T-helper 2 cell (primary cell): Measurements from ENCODE around the gene IGF1.

ENCODE experiments used
- DNase-seq, 5 experiments: peaks; one replicate each; pipeline versions ENCODE4 v3.0.0 to v3.0.0-alpha.2; 2012 to 2022

The IGF1 gene

DNA sequence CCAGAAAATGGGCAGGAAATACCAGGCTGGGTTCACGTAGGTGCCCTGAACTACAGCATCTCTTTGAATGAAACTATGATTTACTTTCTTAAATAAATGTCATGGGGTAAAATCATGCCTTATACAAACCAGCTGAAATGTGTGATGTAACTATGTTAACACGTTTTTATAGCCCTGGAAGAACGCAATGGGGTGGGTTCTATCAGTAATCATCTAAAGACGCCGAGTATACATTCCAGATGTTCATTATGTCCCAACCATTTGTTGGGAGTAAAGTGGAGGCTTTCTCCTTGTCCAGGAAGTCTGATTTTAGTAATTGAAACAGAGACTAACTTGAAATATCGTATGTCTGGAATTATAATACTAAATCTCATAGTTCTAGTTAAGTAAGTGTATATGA, 16.2 kb upstream of the IGF1 start:
- DNase-seq, result no peak

DNA sequence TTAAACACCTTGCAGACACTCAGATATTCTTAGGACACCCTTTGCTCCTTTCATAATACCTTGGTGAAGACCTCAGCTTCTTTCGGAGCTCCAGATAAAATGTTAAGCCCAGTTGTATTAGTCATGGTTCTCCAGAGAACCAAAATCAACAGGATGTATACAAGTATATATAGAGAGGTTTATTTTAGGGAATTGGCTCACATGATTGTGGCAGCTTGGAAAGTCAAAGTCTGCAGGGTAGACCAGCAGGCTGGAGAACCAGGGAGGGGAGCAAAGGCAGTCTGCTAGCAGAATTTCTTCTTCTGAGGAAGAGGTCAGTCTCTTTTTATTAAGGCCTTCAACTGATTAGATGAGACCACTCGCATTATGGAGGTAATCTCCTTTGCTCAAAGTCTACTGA, 6.9 kb upstream of the IGF1 start:
- no peak for DNase-seq

DNA sequence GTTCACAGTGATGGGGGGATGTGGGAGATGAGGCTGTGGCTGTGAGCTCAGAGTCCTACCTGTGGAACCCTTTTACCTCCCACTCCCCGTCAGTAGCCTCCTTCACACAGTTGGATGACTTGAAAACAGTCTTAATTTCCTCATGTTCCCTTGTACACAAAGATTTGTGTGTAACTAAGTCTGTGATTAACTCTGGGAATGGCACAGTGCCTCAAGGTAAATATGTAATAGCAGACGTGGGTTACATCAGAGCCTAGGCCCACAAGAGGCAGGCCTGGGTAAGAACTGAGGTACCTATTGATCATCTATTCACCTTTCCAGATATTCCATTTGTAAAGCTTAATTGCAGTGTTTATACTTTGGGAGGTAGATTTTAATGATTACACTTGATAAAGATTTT, 5.8 kb upstream of the IGF1 start:
- no peak for DNase-seq

DNA sequence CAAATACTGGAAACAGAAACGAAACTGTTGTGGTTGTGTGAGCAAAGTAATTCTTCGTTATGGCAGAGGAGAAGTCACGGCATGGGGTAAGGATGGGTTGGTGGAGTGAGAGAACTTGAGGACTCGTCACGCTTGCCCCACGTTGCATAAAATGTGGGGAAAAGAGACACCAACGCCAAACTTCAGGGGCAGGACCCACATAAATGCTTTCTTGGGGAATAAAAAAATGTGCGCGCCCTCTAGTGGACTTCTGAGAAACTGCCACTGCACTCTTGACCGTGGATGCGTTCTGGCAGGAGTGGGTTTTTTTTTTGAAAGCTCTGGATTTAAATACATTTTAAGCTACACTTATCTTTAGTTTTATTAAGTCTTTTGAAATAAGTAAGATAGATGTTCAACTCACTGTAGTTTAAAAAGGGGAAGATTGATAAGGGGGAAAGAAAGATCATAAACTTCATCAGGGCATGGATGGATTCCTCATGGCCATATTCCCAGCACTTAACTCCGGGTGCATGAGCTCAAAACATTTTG, 4.1 kb upstream of the IGF1 start:
- DNase-seq, result peak in 3 of 5 experiments; percentile 10 to 92 (median 15)

DNA sequence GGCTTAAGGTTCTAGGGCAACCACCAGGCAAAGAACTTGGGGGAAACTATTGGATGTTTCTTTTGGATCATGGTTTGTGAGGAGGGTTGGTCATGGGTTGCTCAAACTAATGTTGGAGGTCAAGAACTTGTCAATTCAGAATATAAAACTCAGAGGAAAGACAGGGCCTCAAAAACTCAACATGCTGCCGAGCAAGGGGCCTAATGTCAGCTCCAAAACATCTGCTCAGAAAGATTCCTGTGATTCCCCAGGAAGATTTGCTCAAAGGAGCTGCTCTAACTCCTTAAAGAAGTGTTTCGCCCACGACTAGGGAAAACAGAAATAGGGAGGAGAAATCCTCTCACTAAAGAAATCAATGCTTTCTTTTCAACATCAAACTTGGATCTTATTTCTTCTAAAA, 3.7 kb upstream of the IGF1 start:
- no peak for DNase-seq

DNA sequence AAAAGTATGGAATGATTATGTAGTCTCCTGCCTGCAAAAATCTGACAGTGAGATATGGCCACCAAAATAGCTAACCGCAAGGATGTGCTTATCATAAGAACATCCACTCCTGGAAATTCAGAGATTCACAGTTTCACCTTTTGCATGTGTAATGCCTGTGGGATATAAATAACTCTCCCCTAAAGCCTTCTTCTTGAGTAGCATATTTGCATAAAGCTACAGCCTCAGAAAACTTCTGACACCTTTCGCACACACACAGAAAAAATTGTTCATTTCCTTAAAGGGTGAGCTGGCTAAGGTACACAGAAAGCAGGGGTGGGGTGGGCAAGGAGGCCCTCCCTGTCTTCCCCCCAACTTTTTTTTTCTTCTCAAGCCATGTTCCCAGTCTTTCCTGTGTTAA, 3.1 kb upstream of the IGF1 start:
- DNase-seq, result peak in 1 of 5 experiments; percentile 39

DNA sequence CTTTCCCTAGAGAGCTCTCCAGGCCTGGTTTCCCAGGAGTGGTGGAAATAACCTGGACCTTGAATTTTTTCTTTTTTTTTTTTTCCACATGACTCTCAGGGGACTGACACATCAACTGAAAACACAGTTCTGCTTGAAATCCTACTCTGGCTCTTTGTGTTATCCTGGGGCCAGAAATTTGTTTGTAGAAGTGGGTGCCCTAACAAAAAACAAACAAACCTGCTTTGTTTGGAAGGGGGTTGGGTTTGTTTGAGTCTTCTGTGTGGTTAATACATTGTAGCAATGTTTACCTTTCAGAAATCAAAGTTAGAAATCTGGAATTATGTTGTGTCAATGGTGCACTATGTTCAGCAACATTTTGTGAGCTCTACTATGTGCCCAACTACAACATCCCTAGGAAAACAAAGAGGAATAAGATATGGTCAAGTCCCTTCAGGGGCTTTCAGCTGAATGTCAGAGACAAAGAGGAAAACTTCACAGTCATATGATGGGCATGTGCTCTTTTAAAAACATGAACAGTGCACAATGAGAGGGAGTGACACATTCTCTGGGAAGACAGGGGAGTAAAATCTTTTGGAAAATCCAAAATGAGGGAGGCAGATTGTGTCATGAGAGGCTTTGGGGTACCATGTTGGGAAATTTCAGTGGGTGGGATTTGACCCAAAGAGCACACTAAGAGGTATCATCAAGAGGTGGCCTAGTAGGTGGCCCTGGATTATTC, 1.5 kb upstream of the IGF1 start:
- no peak for DNase-seq

DNA sequence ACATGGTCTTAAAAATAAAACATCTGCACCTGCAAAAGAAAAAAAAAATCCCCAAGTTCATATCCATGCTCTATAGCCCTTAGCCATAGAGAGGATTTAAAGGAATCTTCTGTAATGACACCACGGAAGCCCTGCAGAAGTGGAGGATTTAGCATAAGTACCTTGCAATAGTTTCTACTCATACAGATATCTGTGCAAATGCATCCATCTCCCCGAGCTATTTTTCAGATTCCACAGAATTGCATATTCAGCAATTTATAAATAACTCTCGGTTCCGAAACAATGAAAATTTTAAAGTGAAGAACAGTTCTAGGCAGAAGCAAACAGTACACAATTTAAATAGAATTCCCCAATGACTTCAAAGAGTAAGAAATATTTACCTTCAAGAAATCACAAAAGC, 424 bp downstream of the IGF1 start:
- DNase-seq, result no peak

DNA sequence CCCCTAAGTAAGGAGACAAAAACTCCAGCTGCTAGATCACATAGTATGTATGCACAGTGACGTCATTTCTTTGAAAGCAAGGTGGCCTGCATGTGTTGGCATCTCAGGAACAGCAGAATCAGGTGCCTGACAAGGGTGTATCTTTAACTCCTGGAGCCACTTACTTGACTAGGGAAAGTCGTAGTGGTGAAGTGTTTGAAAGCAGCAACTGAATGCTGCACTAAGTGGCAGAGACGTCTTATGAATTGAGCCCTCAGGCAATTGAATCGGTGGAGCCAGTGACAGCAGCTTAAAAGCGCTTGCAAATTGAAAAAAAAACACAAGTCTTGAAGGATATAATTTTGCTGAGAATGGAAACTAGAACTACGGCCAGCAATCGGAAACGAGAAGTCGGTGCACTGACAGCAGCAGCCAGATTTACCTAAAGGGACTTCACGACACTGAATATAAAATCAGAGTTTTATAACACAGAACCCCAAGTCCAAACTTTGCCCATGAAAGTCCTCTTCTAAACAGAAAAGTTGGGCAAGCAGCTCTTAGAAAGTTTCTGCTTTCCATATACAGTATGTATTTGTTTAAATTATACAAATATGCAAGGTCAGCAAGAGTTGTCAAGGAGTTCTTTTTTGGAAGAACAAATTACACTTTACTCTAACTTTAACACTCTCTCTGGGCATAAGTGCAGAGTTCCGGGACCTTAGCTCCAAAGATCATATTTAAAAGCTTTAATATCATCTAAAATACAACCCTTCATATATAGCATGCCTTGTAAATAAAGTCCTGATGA, 1.1 kb downstream of the IGF1 start:
- no peak for DNase-seq

DNA sequence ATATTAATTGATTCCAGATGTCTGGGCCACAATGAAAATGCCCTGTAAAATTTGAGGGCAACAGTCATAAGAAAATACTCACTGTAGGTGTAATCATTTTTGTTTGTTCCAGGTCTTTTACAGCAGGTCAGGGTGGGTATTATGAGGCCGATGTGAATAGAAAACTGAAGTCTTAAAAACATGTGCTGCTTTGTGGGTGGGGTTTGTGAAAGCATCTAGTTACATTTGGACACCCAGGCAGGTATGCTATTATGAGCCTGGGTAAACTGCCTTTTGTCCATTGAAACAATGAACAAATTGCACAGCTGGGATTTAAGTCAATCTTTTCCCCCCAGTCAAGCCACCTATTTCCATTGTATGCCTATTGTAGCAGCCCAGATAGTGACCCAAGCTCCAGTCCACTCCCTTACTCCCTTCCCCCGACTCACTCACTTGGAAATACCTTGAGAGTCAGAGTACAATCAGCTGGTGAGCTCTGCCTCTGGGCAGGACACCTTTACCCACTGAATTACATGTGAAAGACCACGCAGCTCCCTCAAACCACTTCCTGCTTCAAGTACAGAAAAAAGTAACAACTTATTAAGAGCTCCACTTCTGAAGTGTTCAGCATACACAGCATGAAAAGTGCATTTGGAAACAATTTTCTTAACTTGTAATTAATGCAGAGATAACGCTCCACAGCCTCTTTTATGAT, 1.8 kb downstream of the IGF1 start:
- DNase-seq, result peak in 2 of 5 experiments; percentile 0 to 95

DNA sequence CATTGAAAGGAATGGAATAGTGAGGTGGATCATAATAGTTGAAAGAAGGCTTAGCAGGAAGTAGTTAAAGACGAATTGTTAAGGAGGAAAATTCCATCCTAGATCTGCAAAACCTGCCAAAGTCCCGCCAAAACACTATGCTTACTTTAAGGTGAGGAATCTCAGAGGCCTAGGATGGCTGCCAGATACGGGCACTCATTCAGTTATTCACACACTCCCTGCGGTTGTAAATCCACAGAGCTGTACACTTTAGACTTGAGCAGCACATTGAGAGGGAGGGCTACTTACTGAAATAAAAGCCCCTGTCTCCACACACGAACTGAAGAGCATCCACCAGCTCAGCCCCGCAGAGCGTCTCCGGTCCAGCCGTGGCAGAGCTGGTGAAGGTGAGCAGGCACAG, 5.0 kb downstream of the IGF1 start:
- DNase-seq, result no peak

DNA sequence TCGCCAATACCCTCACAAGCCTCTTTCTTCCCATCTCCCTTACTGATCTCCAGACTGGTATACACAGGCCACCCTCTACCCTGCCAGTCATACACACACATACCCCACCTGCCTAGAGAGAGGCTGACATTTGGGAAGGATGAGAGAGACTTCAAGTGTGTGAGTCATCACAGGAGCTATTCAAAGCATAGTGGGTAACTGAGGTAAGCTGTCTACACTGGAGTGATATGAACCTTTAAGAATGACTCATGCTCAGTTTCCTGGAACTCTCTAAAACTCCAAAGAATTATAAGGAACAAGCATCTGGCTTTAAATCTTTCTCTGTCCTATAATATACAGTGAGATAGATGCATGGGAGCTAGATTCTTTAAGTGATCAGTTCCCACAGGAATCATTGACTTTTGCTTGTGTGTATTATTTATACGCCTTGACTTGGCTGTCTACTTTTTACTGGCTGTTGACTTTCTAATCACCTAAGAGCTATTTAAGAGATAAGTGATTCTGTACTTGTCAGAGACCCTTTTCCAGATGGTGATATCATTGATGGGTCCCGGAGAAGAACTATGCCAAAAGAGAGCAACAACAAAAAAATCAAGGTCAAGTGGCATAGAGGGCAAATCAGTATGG, 5.8 kb downstream of the IGF1 start:
- DNase-seq, result peak in 1 of 5 experiments; percentile 66

DNA sequence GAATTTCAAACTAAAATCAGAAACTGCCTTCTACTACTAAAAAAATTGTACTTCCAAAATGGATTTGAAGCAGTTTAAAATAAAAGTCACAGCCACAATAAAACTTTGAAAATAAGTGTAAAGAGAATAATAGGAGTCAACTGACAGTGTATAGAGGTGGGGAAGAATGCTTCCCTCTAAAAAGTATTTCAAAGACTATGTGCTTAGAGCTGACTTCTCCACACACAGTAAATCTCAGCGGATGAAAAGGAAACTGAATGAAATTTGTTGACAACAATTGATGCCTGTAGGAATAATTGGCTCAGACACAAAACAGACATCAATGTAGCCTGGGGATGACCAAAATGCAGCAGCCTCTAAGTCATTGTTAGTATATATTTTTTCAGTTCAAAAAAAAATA, 7.9 kb downstream of the IGF1 start:
- DNase-seq, result no peak

DNA sequence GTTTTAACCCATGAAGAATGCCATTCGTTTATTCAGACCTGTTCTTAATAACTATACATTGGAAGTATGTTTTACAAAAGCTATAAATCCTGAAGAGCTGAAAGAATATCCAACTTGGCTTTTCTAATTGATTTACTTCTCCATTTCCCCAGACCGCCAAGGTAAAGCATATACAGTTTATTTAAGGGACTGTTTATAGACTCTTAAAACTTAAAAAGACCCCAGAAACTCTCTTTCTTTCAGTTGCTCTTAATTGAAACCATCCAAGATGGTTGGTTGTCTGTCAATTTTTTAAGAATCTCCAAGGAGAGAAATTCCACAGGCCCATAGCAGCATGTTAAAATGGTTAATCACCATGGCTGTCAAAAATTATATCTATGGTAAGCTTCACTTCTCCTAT, 8.8 kb downstream of the IGF1 start:
- no peak for DNase-seq

DNA sequence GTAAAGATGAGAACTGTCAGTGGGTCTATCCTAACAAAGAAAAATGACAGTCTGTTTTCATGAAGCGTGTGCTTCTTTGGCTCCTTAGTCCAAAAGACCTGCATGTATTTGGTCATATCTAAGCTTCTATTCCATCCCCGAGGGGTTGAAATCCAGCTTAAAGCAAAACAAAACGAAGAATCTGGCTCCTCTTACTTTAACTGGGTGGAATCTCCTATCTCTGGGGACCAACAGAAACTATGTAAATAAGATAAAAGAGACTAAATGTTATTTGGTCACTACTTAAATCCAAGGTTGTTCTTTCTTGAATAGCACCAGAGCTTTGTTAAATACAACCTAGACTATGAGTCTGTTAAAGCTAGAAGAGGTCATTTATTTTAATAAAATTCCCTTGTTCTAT, 9.4 kb downstream of the IGF1 start:
- no peak for DNase-seq

DNA sequence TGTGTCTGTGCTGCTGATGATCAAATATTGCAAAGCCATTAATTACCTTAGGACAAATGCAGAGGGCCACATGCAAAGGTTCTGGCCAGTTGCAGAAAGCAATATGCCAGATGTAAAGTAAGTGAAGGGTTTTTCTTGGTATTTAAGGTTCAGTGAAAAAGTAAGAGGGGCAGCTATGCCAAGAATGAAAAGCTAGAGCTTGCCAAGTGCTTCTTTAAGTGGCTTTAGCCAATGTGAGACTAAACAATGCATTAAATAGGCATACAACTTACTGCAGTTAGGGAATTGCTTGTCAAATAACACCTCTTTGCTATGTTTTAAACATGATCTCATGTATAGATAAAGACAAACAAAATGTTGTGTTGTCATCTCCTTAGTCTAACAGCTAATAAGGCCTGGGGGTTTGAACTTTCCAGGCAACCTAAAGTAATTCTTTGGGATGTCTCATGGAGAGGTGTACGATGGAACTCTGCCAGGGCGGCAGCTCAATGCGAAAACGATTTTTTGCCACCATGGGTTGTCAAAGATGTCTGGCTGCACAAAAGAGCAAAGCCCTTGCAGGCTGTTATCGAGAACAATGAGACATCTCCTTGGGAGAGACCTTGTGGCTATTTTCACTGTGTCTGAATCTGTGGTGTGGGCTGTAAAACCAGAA, 12.0 kb downstream of the IGF1 start:
- no peak for DNase-seq

DNA sequence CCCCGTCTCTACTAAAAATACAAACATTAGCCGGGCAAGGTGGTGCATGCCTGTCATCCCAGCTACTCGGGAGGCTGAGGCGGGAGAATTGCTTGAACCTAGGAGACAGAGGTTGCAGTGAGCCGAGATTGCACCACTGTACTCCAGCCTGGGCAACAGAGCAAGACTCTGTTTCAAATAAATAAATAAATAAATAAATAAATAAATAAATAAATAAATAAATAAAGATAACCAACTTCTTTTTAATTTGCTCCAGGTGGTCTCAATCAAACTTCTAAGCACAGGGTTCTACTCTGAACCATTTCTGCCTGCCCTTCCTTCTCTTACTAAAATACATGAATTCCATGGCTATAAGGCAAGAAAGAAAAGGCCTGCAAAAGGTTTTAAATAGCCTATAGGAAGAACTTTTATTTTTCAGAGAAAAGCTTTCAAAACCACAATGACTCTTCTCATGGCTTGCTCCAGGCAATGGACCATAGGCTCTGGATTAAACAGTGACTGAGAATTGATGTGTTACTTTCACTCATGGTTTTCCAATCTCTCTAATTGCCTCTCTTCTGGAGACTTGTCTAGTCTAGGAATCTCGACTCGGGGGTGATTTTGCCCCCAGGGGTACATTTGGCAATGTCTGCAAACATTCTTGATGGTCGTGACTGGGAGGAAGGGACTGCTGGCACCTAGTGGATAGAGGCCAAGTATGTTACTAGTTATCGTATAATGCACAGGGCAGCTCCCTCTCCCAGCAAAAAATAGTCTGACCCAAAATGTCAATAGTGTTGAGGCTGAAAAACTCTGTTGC, 14.4 kb downstream of the IGF1 start:
- DNase-seq, result no peak

DNA sequence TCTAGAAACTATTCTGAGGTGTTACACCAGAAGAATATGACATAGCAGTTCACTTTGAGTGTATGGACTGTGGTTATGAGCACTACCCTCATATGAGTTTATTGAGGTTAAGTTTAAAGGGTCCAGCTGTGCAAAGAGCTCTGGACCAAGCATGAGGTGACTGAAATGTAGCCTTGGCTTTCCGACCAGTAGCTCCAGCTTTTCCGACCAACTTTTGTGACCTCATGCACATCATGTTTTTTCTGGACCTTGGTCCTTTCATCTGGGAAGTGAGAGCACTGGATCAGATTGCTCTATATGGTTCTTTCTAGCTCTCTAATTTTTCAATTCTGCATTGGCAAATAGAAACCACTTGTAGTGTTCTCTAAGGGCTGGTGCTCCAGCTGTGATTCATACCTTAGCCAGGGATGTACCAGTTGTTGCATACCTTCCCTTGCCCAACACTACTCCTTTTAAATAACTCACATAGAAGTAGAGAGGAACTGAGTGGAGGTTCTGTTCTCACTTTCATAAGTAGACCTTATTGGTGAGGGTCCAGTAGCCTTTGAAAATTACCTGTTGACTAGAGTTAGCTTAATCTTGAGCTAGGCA, 16.6 kb downstream of the IGF1 start:
- no peak for DNase-seq

DNA sequence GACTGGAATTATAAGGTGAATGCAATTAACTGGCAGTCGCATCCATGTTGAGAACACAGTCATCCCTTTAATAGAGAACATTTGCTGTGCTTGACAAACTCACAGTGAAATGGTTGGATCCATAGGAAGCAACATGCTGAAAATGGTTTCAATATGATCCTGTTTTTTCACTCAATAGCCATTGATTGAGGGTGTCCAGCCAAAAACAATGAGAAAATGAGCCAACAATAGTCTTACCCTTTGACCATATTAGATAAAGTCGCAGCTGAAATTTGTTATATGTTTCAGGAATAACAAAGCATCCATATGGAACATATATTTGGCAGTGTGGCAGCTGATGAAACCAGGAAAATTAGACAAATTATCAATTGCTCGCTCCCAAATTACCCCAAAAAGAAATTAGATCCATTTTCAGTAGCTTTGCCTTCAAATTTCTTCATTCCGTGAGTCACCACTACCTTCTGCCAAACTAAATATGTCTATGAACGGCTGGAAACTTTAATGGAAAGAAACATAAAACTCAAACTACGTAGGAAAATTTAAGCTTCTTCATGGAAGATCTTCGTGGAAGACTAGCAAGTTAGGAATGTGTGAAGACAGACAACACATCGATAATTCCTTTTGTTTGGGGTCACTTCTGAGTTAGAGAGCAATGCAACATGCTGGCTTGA, 17.4 kb downstream of the IGF1 start:
- no peak for DNase-seq

DNA sequence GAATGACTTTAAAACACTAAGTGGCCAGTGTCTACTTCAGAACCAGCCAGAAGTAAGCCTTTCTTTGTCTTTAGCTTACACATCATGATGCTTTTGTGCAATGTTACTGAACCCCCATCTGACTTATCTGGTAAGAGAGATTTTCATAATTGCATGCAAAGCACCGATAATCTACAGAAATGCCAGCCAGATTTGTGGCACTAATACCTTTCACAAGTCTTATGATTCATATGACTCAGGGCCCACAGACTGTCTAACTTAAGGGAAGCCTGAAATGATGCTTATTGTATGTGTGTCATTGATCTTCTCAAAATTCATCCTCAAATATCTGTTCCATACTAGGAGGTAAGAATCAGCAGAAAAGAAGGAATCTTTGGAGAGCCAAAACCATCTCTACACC, 18.0 kb downstream of the IGF1 start:
- DNase-seq, result no peak

DNA sequence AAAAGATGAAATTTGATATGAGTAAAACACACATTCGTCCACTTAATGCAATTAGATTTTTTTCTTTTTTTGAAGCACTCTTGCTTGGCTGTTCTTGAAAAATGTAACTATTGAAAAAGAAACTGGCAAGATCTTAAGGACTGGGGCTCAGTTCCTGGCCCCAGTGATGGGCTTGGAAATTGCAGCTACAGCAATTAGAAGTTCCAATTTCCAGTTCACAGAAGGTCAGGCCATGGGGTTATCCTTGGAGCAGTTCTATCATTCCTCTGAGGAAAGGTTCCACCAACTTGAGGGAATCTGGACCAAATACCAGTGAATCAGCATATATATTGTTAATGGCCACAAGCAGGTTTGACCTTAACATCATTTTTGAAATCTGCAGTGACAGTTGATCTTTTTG, 18.9 kb downstream of the IGF1 start:
- DNase-seq, result no peak
